ENCODE measurements around the gene SH3D19.

- no peak for TF ChIP-seq CTCF (conservative IDR thresholded peaks at IDR 0.05; ENCODE audit: low read length)
- no peak for TF ChIP-seq EZH2phosphoT487 (IDR thresholded peaks at IDR 0.05; ENCODE audit: borderline replicate concordance, low read depth, low read length)
These were observed 218.3 kb downstream of the SH3D19 start for GRCh38 chr4:151107063-151107462.

Measured in OCI-LY7 (cell line).